IMR-90 (cell line): ENCODE measurements around the gene FKBP14. TPM values are rescaled to one million over a fixed set of nuclear protein-coding genes. Genes with fewer than 3 reads are reported as not detected.

Experiments
- ATAC-seq: fragments of 200-7000 bp; cut with Tn5 transposase; 2 replicates; pipeline ENCODE4 v1.9.1; 2020; ENCODE audit warnings: low read depth, mild to moderate bottlenecking, moderate library complexity
- BruUV-seq: library from RNA; stranded (reverse); fragments of 400-500 nt; replicated peaks from 2 replicates; lab custom pipeline; 2021; lab: Mats Ljungman, UMichigan
- CTCF ChIA-PET: fragments of 300-600 bp; formaldehyde crosslinking; extraction: SDS; loops from one replicate; lab custom pipeline; 2021; ENCODE audit warnings: antibody characterized with exemption; lab: Yijun Ruan, JAX
- POLR2A ChIA-PET: fragments of 300-600 bp; sonication (Branson Sonifier 250); formaldehyde crosslinking; loops from one replicate; lab custom pipeline; 2022; ENCODE audit warnings: antibody characterized with exemption; ENCODE audit not compliant: unreplicated experiment; lab: Charles Lee
- DNase-seq: peaks from one replicate; pipeline ENCODE4 v3.0.0; 2013
- H2AFZ ChIP-seq: replicated peaks from 2 replicates; pipeline ENCODE3; 2013; ENCODE audit warnings: low read length, mild to moderate bottlenecking; ENCODE audit not compliant: poor library complexity
- H2AK5ac ChIP-seq: 2 replicates; pipeline ENCODE4 v1.6.1; 2013; ENCODE audit warnings: low read depth, low read length, inconsistent platforms
- H2AK9ac ChIP-seq: replicated peaks from 2 replicates; pipeline ENCODE3; 2013; ENCODE audit warnings: mild to moderate bottlenecking, low read depth, low read length, moderate library complexity; ENCODE audit not compliant: poor library complexity
- H2BK120ac ChIP-seq: 2 replicates; pipeline ENCODE4 v1.6.1; 2013; ENCODE audit warnings: low read depth, low read length, inconsistent platforms
- H2BK15ac ChIP-seq: 3 replicates; pipeline ENCODE4 v1.6.1; 2013; ENCODE audit warnings: low read depth, low read length, inconsistent platforms
- H2BK20ac ChIP-seq: 2 replicates; pipeline ENCODE4 v1.6.1; 2013; ENCODE audit warnings: low read depth, mild to moderate bottlenecking, inconsistent platforms, low read length, moderate library complexity
- H2BK5ac ChIP-seq: 2 replicates; pipeline ENCODE4 v1.6.1; 2013; ENCODE audit warnings: mild to moderate bottlenecking, low read depth, low read length, inconsistent platforms; ENCODE audit not compliant: poor library complexity, severe bottlenecking
- H3K14ac ChIP-seq: replicated peaks from 2 replicates; pipeline ENCODE4 v1.6.1; 2013; ENCODE audit warnings: low read depth, low read length, inconsistent platforms
- H3K18ac ChIP-seq: 2 replicates; pipeline ENCODE4 v1.6.1; 2013; ENCODE audit warnings: low read depth, low read length, control low read depth
- H3K23ac ChIP-seq: 2 replicates; pipeline ENCODE4 v1.6.1; 2013; ENCODE audit warnings: low read depth, low read length, inconsistent platforms
- H3K27ac ChIP-seq: 2 replicates; pipeline ENCODE4 v1.5.1; 2013; ENCODE audit warnings: mild to moderate bottlenecking, control low read depth, low read length; ENCODE audit not compliant: insufficient read depth
- H3K27me3 ChIP-seq: 2 replicates; pipeline ENCODE4 v1.6.1; 2013; ENCODE audit warnings: low read length; ENCODE audit not compliant: control insufficient read depth, insufficient read depth
- H3K36me3 ChIP-seq: 2 replicates; pipeline ENCODE4 v1.6.1; 2013; ENCODE audit warnings: low read length, mixed read lengths; ENCODE audit not compliant: control insufficient read depth, insufficient read depth
- H3K4ac ChIP-seq: 2 replicates; pipeline ENCODE4 v1.6.1; 2013; ENCODE audit warnings: low read depth, low read length, inconsistent platforms
- H3K4me1 ChIP-seq: 2 replicates; pipeline ENCODE4 v1.6.1; 2013; ENCODE audit warnings: low read length, mixed read lengths; ENCODE audit not compliant: control insufficient read depth, insufficient read depth
- H3K4me2 ChIP-seq: 2 replicates; pipeline ENCODE4 v1.6.1; 2013; ENCODE audit warnings: low read depth, mild to moderate bottlenecking, control low read depth, low read length, moderate library complexity
- H3K4me3 ChIP-seq: 2 replicates; pipeline ENCODE4 v1.5.1; 2013; ENCODE audit warnings: low read depth, mild to moderate bottlenecking, control low read depth, low read length, moderate library complexity; ENCODE audit not compliant: insufficient read depth
- H3K56ac ChIP-seq: 2 replicates; pipeline ENCODE4 v1.6.1; 2013; ENCODE audit warnings: low read length, inconsistent platforms; ENCODE audit not compliant: insufficient read depth; ENCODE audit errors: extremely low read depth
- H3K79me1 ChIP-seq, 2 experiments: 2 replicates each; pipeline ENCODE4 v1.6.1; 2013; ENCODE audit warnings: low read length in 2 of 2, inconsistent platforms in 1 of 2, low read depth in 1 of 2
- H3K9ac ChIP-seq: 2 replicates; pipeline ENCODE4 v1.6.1; 2013; ENCODE audit warnings: low read depth, low read length, control low read depth
- H3K9me1 ChIP-seq: 2 replicates; pipeline ENCODE4 v1.6.1; 2013; ENCODE audit warnings: low read length, inconsistent platforms; ENCODE audit not compliant: insufficient read depth
- H3K9me3 ChIP-seq: 2 replicates; pipeline ENCODE4 v1.6.1; 2013; ENCODE audit warnings: low read length; ENCODE audit not compliant: control insufficient read depth, insufficient read depth
- H4K20me1 ChIP-seq: 2 replicates; pipeline ENCODE4 v1.6.1; 2013; ENCODE audit warnings: low read length, inconsistent platforms; ENCODE audit not compliant: insufficient read depth
- H4K5ac ChIP-seq: 2 replicates; pipeline ENCODE4 v1.6.1; 2013; ENCODE audit warnings: mild to moderate bottlenecking, low read depth, low read length, control low read depth
- H4K8ac ChIP-seq, 2 experiments: 2 replicates each; pipeline ENCODE4 v1.6.1; 2013; ENCODE audit warnings: low read depth in 2 of 2, low read length in 2 of 2, control low read depth in 1 of 2, inconsistent platforms in 1 of 2
- H4K91ac ChIP-seq: 2 replicates; pipeline ENCODE4 v1.6.1; 2013; ENCODE audit warnings: low read depth, low read length, inconsistent platforms; ENCODE audit not compliant: insufficient read depth
- ELK1 ChIP-seq: fragments of 150-350 bp; IDR thresholded peaks from 2 replicates; pipeline ENCODE4 v1.6.1; 2016; ENCODE audit warnings: low read depth, mild to moderate bottlenecking, low read length, moderate library complexity, borderline replicate concordance
- NFE2L2 ChIP-seq: fragments of 150-350 bp; IDR thresholded peaks from 2 replicates; pipeline ENCODE4 v1.6.1; 2016; ENCODE audit warnings: low read depth, mild to moderate bottlenecking, low read length
- RCOR1 ChIP-seq: IDR thresholded peaks from 2 replicates; pipeline ENCODE4 v1.6.1; 2012; ENCODE audit warnings: mild to moderate bottlenecking, low read length, improper control_type of control experiment; ENCODE audit not compliant: insufficient replicate concordance
- WGBS, 2 experiments: methylation state at CpG; one replicate each; pipeline versions ENCODE4 v1.1.5 to v1.1.7; 2013; ENCODE audit warnings: missing lambda C conversion rate in 2 of 2; ENCODE audit not compliant: insufficient read length in 1 of 2; ENCODE audit errors: extremely low coverage in 2 of 2; 5-methylcytosine and 5-hydroxymethylcytosine counted together
- dilution Hi-C: fragments of 300-500 bp; cut with HindIII; formaldehyde crosslinking; loops from one replicate; pipeline ENCODE4 v1.14.3; 2018; ENCODE audit warnings: low sequenced_read_pairs; ENCODE audit not compliant: unreplicated experiment
- in situ Hi-C: fragments of 300-500 bp; cut with MboI; formaldehyde crosslinking; loops from 3 replicates; pipeline ENCODE4 v1.14.3; 2019; ENCODE audit warnings: low sequenced_read_pairs, inconsistent platforms, mixed read lengths
- intact Hi-C: fragments of 100-400 bp; cut with micrococcal nuclease; formaldehyde crosslinking; loops from 2 replicates; pipeline ENCODE4 v1.10.0; 2022
- polyA plus RNA-seq, 3 experiments: library from polyadenylated mRNA; depleted of rRNA; stranded (reverse); fragments of >200 nt; gene quantifications; 2 replicates each; pipeline ENCODE4 v1.2.3, GENCODE V29; 2012; ENCODE audit warnings: low replicate concordance in 1 of 3
- total RNA-seq: library from RNA; depleted of rRNA; stranded (reverse); fragments of >200 nt; gene quantifications from 2 replicates; pipeline ENCODE4 v1.2.3, GENCODE V29; 2012

Gene FKBP14
- total and polyA plus RNA-seq, 2 of the 4 experiments (the other 2 are of a cell fraction): 26.3 to 27.1 TPM

GRCh38 chr7:30053068-30053467, 26.6 kb upstream of the FKBP14 start:
- H2AK5ac ChIP-seq: no peak overlapping the region
- H3K18ac ChIP-seq: no peak overlapping the region
- no peak for DNase-seq
- 0 out of 2 replicates have a peak, but pooled peaks cover 2% of the 10 kb centered on the region for H3K9me1 ChIP-seq
- H3K14ac ChIP-seq: no peak overlapping the region
- in situ Hi-C loops: loop anchor here (25.0 kb wide), 1 partner anchor 316 kb away; no protein-coding TSS in a partner anchor
- no peaks in the 10 kb centered on the region for H4K20me1 ChIP-seq
- dilution Hi-C loops: no loop called here
- H3K23ac ChIP-seq: no peak overlapping the region
- H3K4me1 ChIP-seq: no peaks in the 10 kb centered on the region
- no peak overlapping the region for H4K5ac ChIP-seq
- no peak overlapping the region for H2BK5ac ChIP-seq
- no peak overlapping the region for H2BK15ac ChIP-seq
- TF ChIP-seq ELK1 (no peak), NFE2L2 (no peak), RCOR1 (no peak)
- CTCF ChIA-PET: no interaction called here
- H3K79me1 ChIP-seq: no peaks in the 10 kb centered on the region
- no peak overlapping the region for H2BK20ac ChIP-seq
- no peak overlapping the region for H2AFZ ChIP-seq
- no peak overlapping the region for H3K4me3 ChIP-seq
- H3K27me3 ChIP-seq: no peaks in the 10 kb centered on the region
- H3K27ac ChIP-seq: no peak overlapping the region
- ATAC-seq: no peak
- H4K8ac ChIP-seq: no peak overlapping the region
- H3K9ac ChIP-seq: no peak overlapping the region
- H4K91ac ChIP-seq: no peak overlapping the region
- H3K4me2 ChIP-seq: no peak overlapping the region
- peak overlapping the region; percentile 28 for H2AK9ac ChIP-seq
- POLR2A ChIA-PET: no interaction called here
- no peak overlapping the region for H2BK120ac ChIP-seq
- intact Hi-C loops: no loop called here
- no peak overlapping the region for H3K4ac ChIP-seq
- WGBS, 2 experiments: 100% methylated on average over 1 of the region's 3 CpGs; no CpG with 5 or more reads in 1 of the 2 experiments
- H3K9me3 ChIP-seq: no peaks in the 10 kb centered on the region
- no TSS peak for BruUV-seq
- no peak overlapping the region for H3K56ac ChIP-seq
- H3K36me3 ChIP-seq: peaks cover 19% of the 10 kb centered on the region
